Mucosa of rectum (tissue), 2 donors: ENCODE measurements around the gene ACTR1A.
A peak's percentile ranks its signal among the peaks of the same experiment; 100 is the strongest.

ENCODE experiments used
- H3K27ac ChIP-seq, 2 donors: one replicate each; pipeline ENCODE4 v1.7.0; 2013; ENCODE audit warnings: inconsistent platforms in 2 of 2, low read depth in 2 of 2, low read length in 2 of 2
- H3K27me3 ChIP-seq, 2 donors: one replicate each; pipeline ENCODE4 v1.7.0; 2013; ENCODE audit warnings: low read length in 2 of 2; ENCODE audit not compliant: control insufficient read depth in 2 of 2, insufficient read depth in 2 of 2
- H3K36me3 ChIP-seq, 2 donors: one replicate each; pipeline ENCODE4 v1.7.0; 2013; ENCODE audit warnings: low read length in 2 of 2; ENCODE audit not compliant: control insufficient read depth in 2 of 2, insufficient read depth in 2 of 2
- H3K4me1 ChIP-seq, 2 donors: one replicate each; pipeline ENCODE4 v1.7.0; 2013; ENCODE audit warnings: low read length in 2 of 2, mild to moderate bottlenecking in 1 of 2; ENCODE audit not compliant: control insufficient read depth in 2 of 2, insufficient read depth in 2 of 2
- H3K4me3 ChIP-seq, 2 donors: one replicate each; pipeline ENCODE4 v1.7.0; 2013; ENCODE audit warnings: low read length in 2 of 2
- H3K9ac ChIP-seq, 2 donors: one replicate each; pipeline ENCODE4 v1.7.0; 2013; ENCODE audit warnings: low read length in 2 of 2, low read depth in 1 of 2, mild to moderate bottlenecking in 1 of 2
- H3K9me3 ChIP-seq, 2 donors: one replicate each; pipeline ENCODE4 v1.7.0; 2013; ENCODE audit warnings: low read length in 2 of 2; ENCODE audit not compliant: control insufficient read depth in 2 of 2
- donor health status: healthy.
- donor health status: Normal muscosa, but diverticular disease.

Gene ACTR1A

GRCh38 chr10:102432162-102432950 lies 70.2 kb downstream of the ACTR1A start, which contains the start of gene CUEDC2:
Gene CUEDC2 (minus strand): TSS chr10:102432574. CDS start chr10:102425188, 7,386 bp downstream.
- Histone ChIP-seq H3K27ac (peak within 1 kb of the TSS; percentile 16 to 63), H3K27me3 (peaks cover 0 to 3% of the 10 kb centered on the region in 2 donors), H3K36me3 (no peaks in the 10 kb centered on the region), H3K4me3 (peak within 1 kb of the TSS; percentile 81 to 95), H3K4me1 (peaks cover 9 to 15% of the 10 kb centered on the region in 2 donors), H3K9me3 (no peaks in the 10 kb centered on the region), H3K9ac (peak within 1 kb of the TSS; percentile 86 to 90)

GRCh38 chr10:102431452-102432124 lies 70.9 kb downstream of the ACTR1A start:
- peaks cover 9 to 15% of the 10 kb centered on the region in 2 donors for H3K4me1 ChIP-seq
- peaks cover 0 to 2% of the 10 kb centered on the region in 2 donors for H3K36me3 ChIP-seq
- H3K27me3 ChIP-seq = peaks cover 0 to 3% of the 10 kb centered on the region in 2 donors
- H3K27ac ChIP-seq = peak overlapping the region in 1 of 2 donors; percentile 63
- peak overlapping the region; percentile 81 to 95 for H3K4me3 ChIP-seq
- H3K9ac ChIP-seq = peak overlapping the region; percentile 86 to 90
- H3K9me3 ChIP-seq = no peaks in the 10 kb centered on the region

GRCh38 chr10:102429468-102429867 lies 73.0 kb downstream of the ACTR1A start:
- H3K9me3 ChIP-seq = no peaks in the 10 kb centered on the region
- no peaks in the 10 kb centered on the region for H3K27me3 ChIP-seq
- no peak overlapping the region for H3K4me3 ChIP-seq
- peaks cover 3 to 6% of the 10 kb centered on the region in 2 donors for H3K36me3 ChIP-seq
- H3K9ac ChIP-seq = no peak overlapping the region
- no peak overlapping the region for H3K27ac ChIP-seq
- H3K4me1 ChIP-seq = peaks cover 9 to 11% of the 10 kb centered on the region in 2 donors
